ENCODE measurements around the gene HCFC1.
A peak's percentile ranks its signal among the peaks of the same experiment; 100 is the strongest.

Gene HCFC1

GRCh38 chrX:153900831-153901752, 70.5 kb downstream of the HCFC1 start:
- peak; percentile 51 for DNase-seq

- DNase-seq, result no peak
These were observed 73.7 kb downstream of the HCFC1 start for GRCh38 chrX:153897899-153898298.
